ENCODE results near the gene ZNF12.

ZNF12 gene

GRCh38 chr7:6649241-6649961 is 57.3 kb downstream of the ZNF12 start:
- Histone ChIP-seq H3K27me3 (ENCODE audit: control insufficient read depth in 5 of 5, insufficient read depth in 4 of 5, low read length in 5 of 5) (no peaks in the 10 kb centered on the region), H3K4me1 (ENCODE audit: control insufficient read depth in 5 of 5, insufficient read depth in 5 of 5, low read length in 5 of 5) (peaks cover 0 to 5% (median 0%) of the 10 kb centered on the region in 5 donors), H3K9ac (ENCODE audit: low read length in 5 of 5) (no peak overlapping the region), H3K9me3 (ENCODE audit: control insufficient read depth in 5 of 5, low read length in 5 of 5) (peaks cover 0 to 4% (median 0%) of the 10 kb centered on the region in 5 donors), H3K27ac (ENCODE audit: low read depth, low read length) (no peak overlapping the region), H3K4me3 (ENCODE audit: low read depth in 1 of 5, low read length in 5 of 5) (no peak overlapping the region), H3K36me3 (ENCODE audit: control insufficient read depth in 5 of 5, insufficient read depth in 5 of 5, low read length in 5 of 5) (peaks cover 0 to 96% (median 75%) of the 10 kb centered on the region in 5 donors)

GRCh38 chr7:6648815-6649104 is 58.0 kb downstream of the ZNF12 start:
- peaks cover 0 to 5% (median 0%) of the 10 kb centered on the region in 5 donors for H3K4me1 ChIP-seq (ENCODE audit: control insufficient read depth in 5 of 5, insufficient read depth in 5 of 5, low read length in 5 of 5)
- no peak overlapping the region for H3K27ac ChIP-seq (ENCODE audit: low read depth, low read length)
- H3K36me3 ChIP-seq (ENCODE audit: control insufficient read depth in 5 of 5, insufficient read depth in 5 of 5, low read length in 5 of 5) = peaks cover 0 to 96% (median 81%) of the 10 kb centered on the region in 5 donors
- H3K9ac ChIP-seq (ENCODE audit: low read length in 5 of 5) = no peak overlapping the region
- H3K27me3 ChIP-seq (ENCODE audit: control insufficient read depth in 5 of 5, insufficient read depth in 4 of 5, low read length in 5 of 5) = no peaks in the 10 kb centered on the region
- peaks cover 0 to 4% (median 0%) of the 10 kb centered on the region in 5 donors for H3K9me3 ChIP-seq (ENCODE audit: control insufficient read depth in 5 of 5, low read length in 5 of 5)
- no peak overlapping the region for H3K4me3 ChIP-seq (ENCODE audit: low read depth in 1 of 5, low read length in 5 of 5)

- no peaks in the 10 kb centered on the region for H3K27me3 ChIP-seq (ENCODE audit: control insufficient read depth in 5 of 5, insufficient read depth in 4 of 5, low read length in 5 of 5)
- H3K4me3 ChIP-seq (ENCODE audit: low read depth in 1 of 5, low read length in 5 of 5) = no peak overlapping the region
- H3K36me3 ChIP-seq (ENCODE audit: control insufficient read depth in 5 of 5, insufficient read depth in 5 of 5, low read length in 5 of 5) = peaks cover 0 to 97% (median 85%) of the 10 kb centered on the region in 5 donors
- H3K27ac ChIP-seq (ENCODE audit: low read depth, low read length) = no peak overlapping the region
- no peak overlapping the region for H3K9ac ChIP-seq (ENCODE audit: low read length in 5 of 5)
- H3K4me1 ChIP-seq (ENCODE audit: control insufficient read depth in 5 of 5, insufficient read depth in 5 of 5, low read length in 5 of 5) = peaks cover 0 to 5% (median 0%) of the 10 kb centered on the region in 5 donors
- H3K9me3 ChIP-seq (ENCODE audit: control insufficient read depth in 5 of 5, low read length in 5 of 5) = peaks cover 0 to 4% (median 0%) of the 10 kb centered on the region in 5 donors
Measured at GRCh38 chr7:6648066-6648814, 58.5 kb downstream of the ZNF12 start.

GRCh38 chr7:6647541-6647940 is 59.2 kb downstream of the ZNF12 start:
- H3K27me3 ChIP-seq (ENCODE audit: control insufficient read depth in 5 of 5, insufficient read depth in 4 of 5, low read length in 5 of 5) = no peaks in the 10 kb centered on the region

GRCh38 chr7:6647080-6647479 is 59.7 kb downstream of the ZNF12 start:
- Histone ChIP-seq H3K4me3 (ENCODE audit: low read depth in 1 of 5, low read length in 5 of 5) (no peak overlapping the region), H3K9ac (ENCODE audit: low read length in 5 of 5) (no peak overlapping the region), H3K27me3 (ENCODE audit: control insufficient read depth in 5 of 5, insufficient read depth in 4 of 5, low read length in 5 of 5) (no peaks in the 10 kb centered on the region), H3K36me3 (ENCODE audit: control insufficient read depth in 5 of 5, insufficient read depth in 5 of 5, low read length in 5 of 5) (peaks cover 0 to 97% (median 86%) of the 10 kb centered on the region in 5 donors), H3K27ac (ENCODE audit: low read depth, low read length) (no peak overlapping the region), H3K4me1 (ENCODE audit: control insufficient read depth in 5 of 5, insufficient read depth in 5 of 5, low read length in 5 of 5) (peaks cover 0 to 5% (median 0%) of the 10 kb centered on the region in 5 donors), H3K9me3 (ENCODE audit: control insufficient read depth in 5 of 5, low read length in 5 of 5) (no peaks in the 10 kb centered on the region)

More at GRCh38 chr7:6647541-6647940, 59.2 kb downstream of the ZNF12 start:
- Histone ChIP-seq H3K27ac (ENCODE audit: low read depth, low read length) (no peak overlapping the region), H3K4me1 (ENCODE audit: control insufficient read depth in 5 of 5, insufficient read depth in 5 of 5, low read length in 5 of 5) (peaks cover 0 to 5% (median 0%) of the 10 kb centered on the region in 5 donors), H3K9ac (ENCODE audit: low read length in 5 of 5) (no peak overlapping the region), H3K9me3 (ENCODE audit: control insufficient read depth in 5 of 5, low read length in 5 of 5) (peaks cover 0 to 1% (median 0%) of the 10 kb centered on the region in 5 donors), H3K4me3 (ENCODE audit: low read depth in 1 of 5, low read length in 5 of 5) (no peak overlapping the region), H3K36me3 (ENCODE audit: control insufficient read depth in 5 of 5, insufficient read depth in 5 of 5, low read length in 5 of 5) (peaks cover 0 to 97% (median 86%) of the 10 kb centered on the region in 5 donors)

- Histone ChIP-seq H3K27ac (ENCODE audit: low read depth, low read length) (no peak overlapping the region), H3K36me3 (ENCODE audit: control insufficient read depth in 5 of 5, insufficient read depth in 5 of 5, low read length in 5 of 5) (peaks cover 0 to 97% (median 86%) of the 10 kb centered on the region in 5 donors), H3K9me3 (ENCODE audit: control insufficient read depth in 5 of 5, low read length in 5 of 5) (no peaks in the 10 kb centered on the region), H3K4me3 (ENCODE audit: low read depth in 1 of 5, low read length in 5 of 5) (no peak overlapping the region), H3K27me3 (ENCODE audit: control insufficient read depth in 5 of 5, insufficient read depth in 4 of 5, low read length in 5 of 5) (no peaks in the 10 kb centered on the region), H3K9ac (ENCODE audit: low read length in 5 of 5) (no peak overlapping the region), H3K4me1 (ENCODE audit: control insufficient read depth in 5 of 5, insufficient read depth in 5 of 5, low read length in 5 of 5) (peaks cover 0 to 5% (median 0%) of the 10 kb centered on the region in 5 donors)
Measured at GRCh38 chr7:6646465-6646864, 60.3 kb downstream of the ZNF12 start.

- peaks cover 0 to 88% (median 81%) of the 10 kb centered on the region in 5 donors for H3K36me3 ChIP-seq (ENCODE audit: control insufficient read depth in 5 of 5, insufficient read depth in 5 of 5, low read length in 5 of 5)
- no peaks in the 10 kb centered on the region for H3K9me3 ChIP-seq (ENCODE audit: control insufficient read depth in 5 of 5, low read length in 5 of 5)
- no peak overlapping the region for H3K27ac ChIP-seq (ENCODE audit: low read depth, low read length)
- no peak overlapping the region for H3K9ac ChIP-seq (ENCODE audit: low read length in 5 of 5)
- no peaks in the 10 kb centered on the region for H3K27me3 ChIP-seq (ENCODE audit: control insufficient read depth in 5 of 5, insufficient read depth in 4 of 5, low read length in 5 of 5)
- peaks cover 3 to 8% (median 5%) of the 10 kb centered on the region in 5 donors for H3K4me1 ChIP-seq (ENCODE audit: control insufficient read depth in 5 of 5, insufficient read depth in 5 of 5, low read length in 5 of 5)
- no peak overlapping the region for H3K4me3 ChIP-seq (ENCODE audit: low read depth in 1 of 5, low read length in 5 of 5)
Measured at GRCh38 chr7:6644728-6645127, 62.0 kb downstream of the ZNF12 start.

- H3K4me3 ChIP-seq (ENCODE audit: low read depth in 1 of 5, low read length in 5 of 5) = no peak overlapping the region
- no peak overlapping the region for H3K9ac ChIP-seq (ENCODE audit: low read length in 5 of 5)
- H3K36me3 ChIP-seq (ENCODE audit: control insufficient read depth in 5 of 5, insufficient read depth in 5 of 5, low read length in 5 of 5) = peaks cover 0 to 81% (median 76%) of the 10 kb centered on the region in 5 donors
- no peak overlapping the region for H3K27ac ChIP-seq (ENCODE audit: low read depth, low read length)
- H3K4me1 ChIP-seq (ENCODE audit: control insufficient read depth in 5 of 5, insufficient read depth in 5 of 5, low read length in 5 of 5) = peaks cover 3 to 10% (median 6%) of the 10 kb centered on the region in 5 donors
- no peaks in the 10 kb centered on the region for H3K27me3 ChIP-seq (ENCODE audit: control insufficient read depth in 5 of 5, insufficient read depth in 4 of 5, low read length in 5 of 5)
- no peaks in the 10 kb centered on the region for H3K9me3 ChIP-seq (ENCODE audit: control insufficient read depth in 5 of 5, low read length in 5 of 5)
Measured at GRCh38 chr7:6643915-6644625, 62.7 kb downstream of the ZNF12 start.

GRCh38 chr7:6642861-6643640 is 63.7 kb downstream of the ZNF12 start:
- no peaks in the 10 kb centered on the region for H3K9me3 ChIP-seq (ENCODE audit: control insufficient read depth in 5 of 5, low read length in 5 of 5)

More at GRCh38 chr7:6642861-6643640, 63.7 kb downstream of the ZNF12 start:
- Histone ChIP-seq H3K27me3 (ENCODE audit: control insufficient read depth in 5 of 5, insufficient read depth in 4 of 5, low read length in 5 of 5) (no peaks in the 10 kb centered on the region), H3K9ac (ENCODE audit: low read length in 5 of 5) (no peak overlapping the region), H3K4me1 (ENCODE audit: control insufficient read depth in 5 of 5, insufficient read depth in 5 of 5, low read length in 5 of 5) (peaks cover 7 to 20% (median 16%) of the 10 kb centered on the region in 5 donors), H3K36me3 (ENCODE audit: control insufficient read depth in 5 of 5, insufficient read depth in 5 of 5, low read length in 5 of 5) (peaks cover 0 to 72% (median 67%) of the 10 kb centered on the region in 5 donors), H3K4me3 (ENCODE audit: low read depth in 1 of 5, low read length in 5 of 5) (no peak overlapping the region), H3K27ac (ENCODE audit: low read depth, low read length) (no peak overlapping the region)

Data from subcutaneous abdominal adipose tissue (tissue), 5 donors.